Gastroesophageal sphincter (tissue), 3 donors: Measurements from ENCODE around the gene ZNF691.

ENCODE experiments used
- CTCF ChIP-seq, 4 experiments: fragments of 200-600 bp in 2 of 4; fragments of 450-650 bp in 2 of 4; sonication (generic) in 1 of 4; IDR thresholded peaks; one replicate each; pipeline ENCODE4 v1.5.1; 2017 to 2019; ENCODE audit warnings: antibody characterized with exemption in 4 of 4, mild to moderate bottlenecking in 2 of 4, moderate library complexity in 2 of 4
- EP300 ChIP-seq: sonication (generic); formaldehyde crosslinking; IDR thresholded peaks from one replicate; pipeline ENCODE4 v1.6.1; 2017; ENCODE audit warnings: antibody characterized with exemption, mild to moderate bottlenecking
- POLR2A ChIP-seq, 2 donors: fragments of 450-650 bp; IDR thresholded peaks; one replicate each; pipeline ENCODE4 v1.6.1; 2017; ENCODE audit warnings: antibody characterized with exemption in 2 of 2, mild to moderate bottlenecking in 2 of 2, moderate library complexity in 1 of 2
- POLR2AphosphoS5 ChIP-seq: sonication (generic); formaldehyde crosslinking; IDR thresholded peaks from one replicate; pipeline ENCODE4 v1.6.1; 2017; ENCODE audit warnings: antibody characterized with exemption

GRCh38 chr1:42886800-42887199, 40.4 kb downstream of the ZNF691 start:
- TF ChIP-seq POLR2AphosphoS5 (no peak), CTCF (IDR thresholded peaks at IDR 0.05) (no peak), POLR2A (IDR thresholded peaks at IDR 0.05) (no peak), EP300 (no peak)
